Stimulated activated CD8-positive, alpha-beta memory T cell treated with anti-CD3 and anti-CD28 coated beads, Interleukin-12 subunit alpha, Interleukin-12 subunit beta, amount 100 ng/mL, for 24 hours (primary cell): Measurements from ENCODE around the gene NT5DC2.

ENCODE experiments used
- DNase-seq: peaks from one replicate; pipeline ENCODE4 v3.0.0-alpha.2; 2020; ENCODE audit errors: extremely low read depth

NT5DC2 gene

DNA sequence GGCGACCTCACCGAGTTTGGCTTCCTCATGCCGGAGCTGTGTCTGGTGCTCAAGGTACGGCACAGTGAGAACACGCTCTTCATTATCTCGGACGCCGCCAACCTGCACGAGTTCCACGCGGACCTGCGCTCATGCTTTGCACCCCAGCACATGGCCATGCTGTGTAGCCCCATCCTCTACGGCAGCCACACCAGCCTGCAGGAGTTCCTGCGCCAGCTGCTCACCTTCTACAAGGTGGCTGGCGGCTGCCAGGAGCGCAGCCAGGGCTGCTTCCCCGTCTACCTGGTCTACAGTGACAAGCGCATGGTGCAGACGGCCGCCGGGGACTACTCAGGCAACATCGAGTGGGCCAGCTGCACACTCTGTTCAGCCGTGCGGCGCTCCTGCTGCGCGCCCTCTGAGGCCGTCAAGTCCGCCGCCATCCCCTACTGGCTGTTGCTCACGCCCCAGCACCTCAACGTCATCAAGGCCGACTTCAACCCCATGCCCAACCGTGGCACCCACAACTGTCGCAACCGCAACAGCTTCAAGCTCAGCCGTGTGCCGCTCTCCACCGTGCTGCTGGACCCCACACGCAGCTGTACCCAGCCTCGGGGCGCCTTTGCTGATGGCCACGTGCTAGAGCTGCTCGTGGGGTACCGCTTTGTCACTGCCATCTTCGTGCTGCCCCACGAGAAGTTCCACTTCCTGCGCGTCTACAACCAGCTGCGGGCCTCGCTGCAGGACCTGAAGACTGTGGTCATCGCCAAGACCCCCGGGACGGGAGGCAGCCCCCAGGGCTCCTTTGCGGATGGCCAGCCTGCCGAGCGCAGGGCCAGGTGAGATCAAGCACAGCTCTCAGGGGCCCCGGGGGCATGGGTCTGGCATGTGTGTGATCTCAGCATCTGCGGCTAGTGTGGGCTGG lies 45.6 kb downstream of the NT5DC2 start:
- no peak for DNase-seq

DNA sequence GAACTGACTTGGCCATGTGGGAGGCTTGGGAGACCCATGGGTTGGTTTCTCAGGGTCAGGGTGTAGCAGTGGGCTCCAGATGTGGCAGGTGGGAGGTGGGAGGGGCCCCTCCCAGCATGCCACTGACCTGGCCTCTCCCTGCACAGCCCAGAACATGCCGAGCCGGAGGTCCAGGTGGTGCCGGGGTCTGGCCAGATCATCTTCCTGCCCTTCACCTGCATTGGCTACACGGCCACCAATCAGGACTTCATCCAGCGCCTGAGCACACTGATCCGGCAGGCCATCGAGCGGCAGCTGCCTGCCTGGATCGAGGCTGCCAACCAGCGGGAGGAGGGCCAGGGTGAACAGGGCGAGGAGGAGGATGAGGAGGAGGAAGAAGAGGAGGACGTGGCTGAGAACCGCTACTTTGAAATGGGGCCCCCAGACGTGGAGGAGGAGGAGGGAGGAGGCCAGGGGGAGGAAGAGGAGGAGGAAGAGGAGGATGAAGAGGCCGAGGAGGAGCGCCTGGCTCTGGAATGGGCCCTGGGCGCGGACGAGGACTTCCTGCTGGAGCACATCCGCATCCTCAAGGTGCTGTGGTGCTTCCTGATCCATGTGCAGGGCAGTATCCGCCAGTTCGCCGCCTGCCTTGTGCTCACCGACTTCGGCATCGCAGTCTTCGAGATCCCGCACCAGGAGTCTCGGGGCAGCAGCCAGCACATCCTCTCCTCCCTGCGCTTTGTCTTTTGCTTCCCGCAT lies 46.4 kb downstream of the NT5DC2 start:
- DNase-seq = no peak

- no peak for DNase-seq
Observed at GRCh38 chr3:52484680-52485461, 48.8 kb downstream of the NT5DC2 start.

DNA sequence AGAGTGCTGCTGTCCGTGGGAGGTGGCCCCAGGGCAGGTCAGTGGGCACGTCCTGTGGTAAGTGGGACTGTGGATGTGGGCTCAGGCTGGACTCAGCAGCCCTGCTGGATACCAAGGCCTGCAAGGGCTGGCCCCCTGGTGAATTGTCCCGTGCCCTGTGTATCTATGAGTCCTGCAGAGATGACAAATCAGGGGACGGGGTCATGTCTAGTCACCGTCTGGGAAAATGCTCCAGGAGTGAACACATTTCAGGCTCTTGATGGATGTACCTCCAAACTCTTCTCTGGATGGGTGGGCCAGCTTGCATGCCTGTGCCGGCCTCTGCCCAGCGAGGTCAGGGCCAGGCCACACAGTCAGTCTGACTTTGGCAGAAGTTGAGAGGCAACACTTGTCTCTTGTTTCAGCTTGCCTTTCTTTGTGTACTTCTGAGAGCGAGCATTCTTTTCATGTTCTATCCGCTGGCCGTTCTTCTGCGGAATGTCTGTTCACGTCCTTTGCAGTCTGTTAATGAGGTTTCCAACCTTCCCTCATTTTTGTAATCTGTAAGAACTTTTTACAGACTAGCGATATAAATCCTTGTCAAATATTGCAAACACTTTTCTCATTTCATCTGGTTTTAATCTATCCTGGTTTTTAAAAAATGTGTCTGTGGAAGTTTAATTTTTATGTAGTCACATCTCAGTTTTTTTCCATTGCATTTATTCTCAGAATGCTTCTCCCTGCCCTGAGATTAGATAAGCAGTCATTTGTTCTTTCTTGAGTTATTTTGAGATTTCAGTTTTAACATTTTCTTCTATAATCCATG lies 49.9 kb downstream of the NT5DC2 start:
- no peak for DNase-seq

GRCh38 chr3:52483081-52483480 lies 50.6 kb downstream of the NT5DC2 start:
- DNase-seq = no peak

DNA sequence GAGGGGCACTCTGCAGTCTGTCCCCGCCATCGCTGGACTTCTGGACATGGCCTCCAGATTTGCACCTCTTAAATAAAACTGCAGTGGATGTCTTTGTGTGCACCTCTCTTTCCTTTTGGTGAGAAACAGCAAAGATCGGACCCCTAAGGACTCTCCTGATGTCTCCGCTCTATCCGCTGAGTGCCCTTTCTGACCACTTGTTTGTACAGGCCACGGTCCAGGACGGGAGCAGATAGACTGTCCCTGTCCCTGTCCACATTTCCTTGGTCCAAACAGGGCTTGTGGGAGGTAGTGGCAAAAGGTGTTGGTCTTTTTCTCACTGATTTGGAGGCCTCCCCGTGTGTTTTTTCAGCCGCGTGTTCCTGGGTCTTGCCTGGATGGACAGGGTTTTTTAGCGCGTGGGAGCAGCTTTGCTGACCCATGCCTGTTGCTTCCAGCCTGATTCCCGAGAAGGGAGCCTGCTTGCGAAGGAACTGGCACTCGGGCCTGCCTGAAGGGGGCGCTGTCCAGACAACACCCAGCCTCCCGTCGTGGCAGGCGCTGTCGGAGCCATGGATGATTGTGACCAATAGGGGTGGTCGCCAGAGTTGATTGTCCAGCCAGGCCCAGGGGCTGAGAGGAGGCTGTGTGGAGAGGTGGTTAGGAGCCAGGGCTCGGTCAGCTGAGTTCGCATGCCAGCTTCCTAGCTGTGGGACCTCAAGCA lies 51.7 kb downstream of the NT5DC2 start:
- no peak for DNase-seq

- no peak for DNase-seq
Observed at GRCh38 chr3:52480768-52481715, 52.6 kb downstream of the NT5DC2 start.

GRCh38 chr3:52479877-52480575 lies 53.6 kb downstream of the NT5DC2 start:
- DNase-seq = no peak

GRCh38 chr3:52479037-52479876 lies 54.4 kb downstream of the NT5DC2 start:
- no peak for DNase-seq

DNA sequence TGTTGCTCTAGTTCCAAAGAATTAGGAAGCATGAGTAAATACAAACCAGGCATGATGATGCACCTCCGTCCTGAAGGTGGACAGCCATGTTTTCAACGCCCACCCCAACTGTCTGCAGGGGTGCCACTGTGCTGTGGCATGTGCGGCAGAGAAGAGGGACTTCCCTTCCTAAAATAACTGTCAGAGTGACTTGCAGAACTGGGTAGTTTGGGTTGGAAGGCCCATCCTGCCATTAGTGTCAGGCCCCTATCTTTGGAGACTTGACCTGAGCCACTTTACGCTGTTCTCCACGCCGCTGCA lies 55.9 kb downstream of the NT5DC2 start:
- no peak for DNase-seq

- no peak for DNase-seq
Observed at GRCh38 chr3:52477076-52477795, 56.4 kb downstream of the NT5DC2 start.
